Ascending aorta (tissue), 2 donors: ENCODE results near the gene IGFL4. TPM values are rescaled to one million over a fixed set of nuclear protein-coding genes. Genes with fewer than 3 reads are reported as not detected.

Source experiments
- DNase-seq, 2 donors: peaks; one replicate each; pipeline ENCODE4 v3.0.0-alpha.2; 2019; ENCODE audit warnings: low spot score in 2 of 2
- H3K27ac ChIP-seq, 2 donors: fragments of 200-600 bp; sonication (generic); one replicate each; pipeline ENCODE4 v1.5.1; 2016 to 2017; ENCODE audit warnings: mild to moderate bottlenecking in 1 of 2
- H3K27me3 ChIP-seq: fragments of 200-600 bp; sonication (generic); one replicate; pipeline ENCODE4 v1.5.1; 2017
- H3K36me3 ChIP-seq, 2 donors: fragments of 200-600 bp; sonication (generic); one replicate each; pipeline ENCODE4 v1.5.1; 2016
- H3K4me1 ChIP-seq, 2 donors: fragments of 200-600 bp; sonication (generic); one replicate each; pipeline ENCODE4 v1.5.1; 2016 to 2017; ENCODE audit warnings: mild to moderate bottlenecking in 1 of 2
- H3K4me3 ChIP-seq, 2 donors: fragments of 200-600 bp; sonication (generic); one replicate each; pipeline ENCODE4 v1.5.1; 2016 to 2017; ENCODE audit warnings: mild to moderate bottlenecking in 1 of 2
- H3K9me3 ChIP-seq, 2 donors: fragments of 200-600 bp; sonication (generic); one replicate each; pipeline ENCODE4 v1.5.1; 2016
- intact Hi-C: fragments of 100-400 bp; cut with DNase I; formaldehyde crosslinking; loops from one replicate; pipeline ENCODE4 v1.15.1; 2023
- total RNA-seq: library from RNA; depleted of rRNA; stranded (reverse); fragments of >200 nt; gene quantifications from one replicate; pipeline ENCODE4 v1.1.0, GENCODE V29; 2016
- TF ChIP-seq, protein P1 (sequence below), 3 experiments: fragments of 200-600 bp in 2 of 3; fragments of 450-650 bp in 1 of 3; sonication (generic) in 2 of 3; IDR thresholded peaks; one replicate each; pipeline ENCODE4 v1.5.1; 2016 to 2019; ENCODE audit warnings: antibody characterized with exemption in 3 of 3, mild to moderate bottlenecking in 1 of 3, moderate library complexity in 1 of 3

The IGFL4 gene
- total RNA-seq, 1 donor from 2014 or later: not detected

GRCh38 chr19:46068345-46069258 is 27.8 kb upstream of the IGFL4 start:
- Histone ChIP-seq H3K36me3 (no peaks in the 10 kb centered on the region), H3K4me1 (no peaks in the 10 kb centered on the region), H3K27me3 (no peaks in the 10 kb centered on the region), H3K9me3 (no peaks in the 10 kb centered on the region), H3K4me3 (no peak overlapping the region), H3K27ac (no peak overlapping the region)
- intact Hi-C loops: no loop called here
- TF ChIP-seq, protein P1, sequence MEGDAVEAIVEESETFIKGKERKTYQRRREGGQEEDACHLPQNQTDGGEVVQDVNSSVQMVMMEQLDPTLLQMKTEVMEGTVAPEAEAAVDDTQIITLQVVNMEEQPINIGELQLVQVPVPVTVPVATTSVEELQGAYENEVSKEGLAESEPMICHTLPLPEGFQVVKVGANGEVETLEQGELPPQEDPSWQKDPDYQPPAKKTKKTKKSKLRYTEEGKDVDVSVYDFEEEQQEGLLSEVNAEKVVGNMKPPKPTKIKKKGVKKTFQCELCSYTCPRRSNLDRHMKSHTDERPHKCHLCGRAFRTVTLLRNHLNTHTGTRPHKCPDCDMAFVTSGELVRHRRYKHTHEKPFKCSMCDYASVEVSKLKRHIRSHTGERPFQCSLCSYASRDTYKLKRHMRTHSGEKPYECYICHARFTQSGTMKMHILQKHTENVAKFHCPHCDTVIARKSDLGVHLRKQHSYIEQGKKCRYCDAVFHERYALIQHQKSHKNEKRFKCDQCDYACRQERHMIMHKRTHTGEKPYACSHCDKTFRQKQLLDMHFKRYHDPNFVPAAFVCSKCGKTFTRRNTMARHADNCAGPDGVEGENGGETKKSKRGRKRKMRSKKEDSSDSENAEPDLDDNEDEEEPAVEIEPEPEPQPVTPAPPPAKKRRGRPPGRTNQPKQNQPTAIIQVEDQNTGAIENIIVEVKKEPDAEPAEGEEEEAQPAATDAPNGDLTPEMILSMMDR (IDR thresholded peaks at IDR 0.05): no peak
- DNase-seq: no peak

DNA sequence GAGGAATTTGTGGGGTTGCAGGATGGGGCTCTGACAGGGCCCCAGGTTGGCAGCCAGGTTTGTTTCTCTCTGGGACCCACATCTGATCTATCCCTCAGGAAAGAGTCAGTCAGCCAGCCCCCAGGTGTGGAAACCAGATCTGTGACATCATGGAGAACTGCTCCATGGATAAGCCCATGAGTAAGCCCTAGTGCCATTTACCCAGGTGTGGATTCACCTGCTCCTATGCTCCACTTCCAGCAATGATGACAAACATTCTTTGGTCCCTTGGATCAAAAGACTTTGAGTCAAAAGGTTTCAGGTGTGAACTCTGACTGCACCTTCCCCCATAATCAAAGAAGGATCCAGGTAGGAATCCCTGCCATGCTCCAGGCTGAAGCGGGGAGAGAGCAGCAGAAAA is 26.9 kb upstream of the IGFL4 start:
- no peak for DNase-seq
- H3K27ac ChIP-seq: no peak overlapping the region
- TF ChIP-seq, protein P1 (IDR thresholded peaks at IDR 0.05): no peak
- no peaks in the 10 kb centered on the region for H3K9me3 ChIP-seq
- no peaks in the 10 kb centered on the region for H3K27me3 ChIP-seq
- intact Hi-C loops: no loop called here
- H3K4me3 ChIP-seq: no peak overlapping the region
- no peaks in the 10 kb centered on the region for H3K4me1 ChIP-seq
- H3K36me3 ChIP-seq: no peaks in the 10 kb centered on the region

DNA sequence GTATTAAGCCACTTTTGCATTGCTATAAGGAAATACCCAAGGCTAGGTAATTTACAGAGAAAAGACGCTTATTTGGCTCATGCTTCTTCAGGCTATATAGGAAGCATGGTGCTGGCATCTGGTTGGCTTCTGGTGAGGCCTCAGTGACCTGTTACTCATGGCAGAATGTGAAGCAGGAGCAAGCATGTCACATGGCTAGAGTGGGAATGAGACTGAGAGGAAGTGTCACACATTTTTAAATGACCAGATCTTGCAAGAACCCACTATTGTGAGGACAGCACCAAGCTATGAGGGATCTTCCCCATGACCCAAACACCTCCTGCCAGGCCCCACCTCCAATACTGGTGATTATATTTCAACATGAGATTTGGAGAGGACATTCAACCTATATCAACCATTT is 25.7 kb upstream of the IGFL4 start:
- Histone ChIP-seq H3K27ac (no peak overlapping the region), H3K4me1 (no peaks in the 10 kb centered on the region), H3K4me3 (no peak overlapping the region), H3K9me3 (no peaks in the 10 kb centered on the region), H3K27me3 (no peaks in the 10 kb centered on the region), H3K36me3 (no peaks in the 10 kb centered on the region)
- TF ChIP-seq, protein P1 (IDR thresholded peaks at IDR 0.05): no peak
- no peak for DNase-seq
- intact Hi-C loops: no loop called here

DNA sequence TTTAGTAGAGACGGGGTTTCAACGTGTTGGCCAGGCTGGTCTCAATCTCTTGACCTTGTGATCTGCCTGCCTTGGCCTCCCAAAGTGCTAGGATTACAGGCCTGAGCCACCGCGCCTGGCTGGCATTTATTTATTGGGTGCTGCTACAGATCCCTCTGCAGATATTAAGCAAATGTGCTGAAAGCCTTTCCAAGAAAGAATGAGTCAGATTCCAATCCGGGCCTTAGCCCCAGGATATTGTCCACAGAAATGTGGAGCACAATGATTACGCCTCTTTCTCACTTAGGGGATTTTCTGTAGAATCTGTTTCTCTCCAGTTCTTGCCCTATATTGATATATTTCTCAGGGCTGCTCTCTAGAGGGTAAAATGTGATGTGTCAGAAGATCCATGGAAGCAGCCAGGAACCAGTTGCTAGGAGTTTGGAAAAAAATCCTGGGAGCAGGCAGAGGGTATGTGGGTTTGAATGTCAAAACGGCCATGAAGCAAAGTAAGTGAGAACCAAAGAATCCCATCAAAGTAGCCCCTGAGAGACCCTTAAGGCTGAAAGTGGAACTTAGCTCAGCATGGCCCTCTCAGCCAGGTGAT is 24.8 kb upstream of the IGFL4 start:
- Histone ChIP-seq H3K9me3 (no peaks in the 10 kb centered on the region), H3K27ac (no peak overlapping the region), H3K4me1 (no peaks in the 10 kb centered on the region), H3K27me3 (no peaks in the 10 kb centered on the region), H3K36me3 (no peaks in the 10 kb centered on the region), H3K4me3 (no peak overlapping the region)
- TF ChIP-seq, protein P1 (IDR thresholded peaks at IDR 0.05): no peak
- intact Hi-C loops: no loop called here
- DNase-seq: no peak

- DNase-seq: no peak
- H3K4me3 ChIP-seq: no peak overlapping the region
- intact Hi-C loops: no loop called here
- TF ChIP-seq, protein P1 (IDR thresholded peaks at IDR 0.05): no peak
- H3K4me1 ChIP-seq: no peaks in the 10 kb centered on the region
- H3K27me3 ChIP-seq: no peaks in the 10 kb centered on the region
- H3K27ac ChIP-seq: no peak overlapping the region
- H3K9me3 ChIP-seq: no peaks in the 10 kb centered on the region
- no peaks in the 10 kb centered on the region for H3K36me3 ChIP-seq
Measured at GRCh38 chr19:46063201-46063600, 22.4 kb upstream of the IGFL4 start.
